Activated naive CD8-positive, alpha-beta T cell treated with anti-CD3 and anti-CD28 coated beads, Interleukin-2, amount 10 ng/mL, durations not matched to agents 7 days and 5 days (primary cell): ENCODE data around the gene UPB1. TPM values are rescaled to one million over a fixed set of nuclear protein-coding genes. Genes with fewer than 3 reads are reported as not detected.
"Not testable (repeated sequence)": the region's sequence is repeated elsewhere in the genome, so short reads cannot be mapped to it uniquely, and the experiment has no call there.

Experiments used
- ATAC-seq: fragments of 150-1000 bp; cut with Tn5 transposase; one replicate; pipeline ENCODE4 v1.10.0; 2021; ENCODE audit warnings: low read depth, moderate library complexity
- POLR2A ChIA-PET: fragments of 350-600 bp; sonication (Branson Sonifier 250); formaldehyde crosslinking; loops from one replicate; lab custom pipeline; 2021; ENCODE audit warnings: antibody characterized with exemption; lab: Charles Lee
- DNase-seq: peaks from one replicate; pipeline ENCODE4 v3.0.0; 2021
- H3K27ac Mint-ChIP-seq: one replicate; pipeline ENCODE4 v1.8.0; 2022; ENCODE audit warnings: mild to moderate bottlenecking, mixed read lengths
- H3K27me3 Mint-ChIP-seq: one replicate; pipeline ENCODE4 v1.8.0; 2022; ENCODE audit warnings: mild to moderate bottlenecking, moderate library complexity, mixed read lengths
- H3K36me3 Mint-ChIP-seq: one replicate; pipeline ENCODE4 v1.8.0; 2021; ENCODE audit warnings: mild to moderate bottlenecking, mixed read lengths
- H3K4me1 Mint-ChIP-seq: one replicate; pipeline ENCODE4 v1.8.0; 2021; ENCODE audit warnings: mixed read lengths
- H3K4me3 Mint-ChIP-seq: one replicate; pipeline ENCODE4 v1.8.0; 2022; ENCODE audit warnings: mild to moderate bottlenecking, moderate library complexity, mixed read lengths
- H3K9me3 Mint-ChIP-seq: one replicate; pipeline ENCODE4 v1.8.0; 2021; ENCODE audit warnings: mixed read lengths
- total RNA-seq, 2 experiments: library from RNA; stranded (reverse); gene quantifications; one replicate each; pipeline ENCODE4 v1.2.3, GENCODE V29; 2021

UPB1 gene
- total RNA-seq, 2 experiments from 2014 or later, result 0.30 to 0.34 TPM

DNA sequence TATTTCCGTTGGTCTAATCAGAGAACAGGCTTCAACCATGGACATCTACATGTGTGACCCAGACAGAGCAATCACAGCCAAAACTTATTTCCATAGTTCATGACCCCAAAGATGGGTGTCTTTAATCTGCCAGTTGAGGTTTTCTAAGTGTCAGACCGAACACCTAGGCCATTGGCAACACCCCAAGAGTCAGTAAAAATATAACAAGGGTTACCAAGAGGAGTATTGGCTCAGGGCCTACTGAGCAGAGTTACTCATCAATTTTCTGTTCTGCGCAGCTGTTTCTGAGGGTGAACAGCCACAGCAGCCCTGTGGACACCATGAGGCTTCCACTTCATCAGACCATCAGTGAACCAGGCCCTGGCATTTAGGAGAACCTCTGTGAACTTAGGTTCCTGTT, 41.0 kb downstream of the UPB1 start:
- peaks cover 6% of the 10 kb centered on the region for H3K27me3 Mint-ChIP-seq
- H3K27ac Mint-ChIP-seq, result no peak overlapping the region
- H3K4me3 Mint-ChIP-seq, result no peak overlapping the region
- POLR2A ChIA-PET, result no interaction called here
- DNase-seq (no peak), ATAC-seq (no peak)
- H3K4me1 Mint-ChIP-seq, result no peaks in the 10 kb centered on the region
- H3K9me3 Mint-ChIP-seq, result no peaks in the 10 kb centered on the region
- H3K36me3 Mint-ChIP-seq, result peaks cover 8% of the 10 kb centered on the region

DNA sequence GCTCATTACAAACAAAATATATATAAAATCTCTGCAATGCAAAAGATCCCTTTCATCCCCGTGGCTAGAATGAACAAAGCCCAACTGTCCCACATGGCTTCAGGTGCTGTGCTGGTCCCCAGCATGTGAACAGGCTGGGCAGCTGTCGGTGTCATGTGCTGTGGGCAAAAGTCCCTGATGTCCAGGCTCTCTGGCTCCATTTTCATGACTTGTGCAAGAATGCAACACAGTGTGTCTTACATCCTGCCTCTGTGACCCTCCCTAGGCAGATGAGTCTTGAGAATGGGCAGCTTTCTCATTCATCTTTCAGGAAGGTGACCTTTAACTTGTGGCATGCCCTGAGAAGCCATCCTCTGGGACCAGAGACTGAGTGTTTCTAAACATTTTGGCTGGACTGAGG, 45.3 kb downstream of the UPB1 start:
- H3K9me3 Mint-ChIP-seq, result no peaks in the 10 kb centered on the region
- peaks cover 11% of the 10 kb centered on the region for H3K36me3 Mint-ChIP-seq

DNA sequence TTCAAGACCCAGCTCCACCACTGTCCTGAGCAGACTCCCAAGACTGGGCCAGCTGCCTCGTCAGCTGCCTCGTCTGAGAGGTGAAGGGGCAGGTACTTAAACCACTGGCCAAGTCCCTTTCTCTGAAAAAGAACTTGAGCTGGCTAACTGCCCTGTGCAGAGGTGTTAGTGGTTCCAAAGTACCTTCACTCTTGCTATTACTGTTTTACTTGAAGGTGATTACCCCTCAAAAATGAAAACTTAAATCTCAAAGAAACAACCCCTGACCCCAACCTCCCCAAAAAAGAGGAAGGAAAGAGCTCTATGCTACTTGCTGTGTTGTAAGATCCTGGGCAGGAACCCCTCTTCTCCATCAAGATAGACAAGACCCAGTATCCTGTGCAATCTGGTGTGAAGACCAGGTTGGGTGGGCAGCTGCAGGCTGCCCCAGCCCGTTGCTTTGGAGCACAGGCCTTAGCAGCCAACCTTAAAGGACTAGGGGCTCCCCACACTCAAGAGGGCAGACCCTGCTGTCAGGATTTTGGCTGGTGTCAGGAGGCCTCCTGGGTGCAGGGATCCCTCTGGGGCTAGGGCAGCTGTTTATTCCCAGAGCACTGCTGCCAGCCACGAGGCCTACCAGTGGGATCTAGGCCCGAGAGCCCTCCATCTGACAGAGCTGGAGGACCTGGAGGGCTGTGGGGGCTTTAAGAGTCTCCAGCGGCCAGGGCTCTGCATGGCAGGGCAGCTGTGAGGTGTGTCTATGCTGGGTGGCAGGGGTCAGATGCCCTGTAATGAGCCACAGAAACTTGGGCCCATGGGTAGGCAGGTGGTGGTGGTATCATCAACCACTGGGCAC, 46.8 kb downstream of the UPB1 start:
- no peak for DNase-seq
- POLR2A ChIA-PET, result interaction anchor here (0.7 to 1.3 kb wide), 2 partner anchors 8 to 13 kb away, joined by 3 to 4 read pairs; partner anchors contain the start of gene GUCD1

More for the DNA sequence above, 45.3 kb downstream of the UPB1 start:
- no peak overlapping the region for H3K4me3 Mint-ChIP-seq
- POLR2A ChIA-PET, result interaction anchor here (0.8 kb wide), 1 partner anchor 13 kb away, joined by 3 read pairs; no protein-coding TSS in a partner anchor
- H3K27ac Mint-ChIP-seq, result no peak overlapping the region
- H3K27me3 Mint-ChIP-seq, result no peaks in the 10 kb centered on the region
- ATAC-seq, result no peak
- H3K4me1 Mint-ChIP-seq, result no peaks in the 10 kb centered on the region
- DNase-seq, result no peak

DNA sequence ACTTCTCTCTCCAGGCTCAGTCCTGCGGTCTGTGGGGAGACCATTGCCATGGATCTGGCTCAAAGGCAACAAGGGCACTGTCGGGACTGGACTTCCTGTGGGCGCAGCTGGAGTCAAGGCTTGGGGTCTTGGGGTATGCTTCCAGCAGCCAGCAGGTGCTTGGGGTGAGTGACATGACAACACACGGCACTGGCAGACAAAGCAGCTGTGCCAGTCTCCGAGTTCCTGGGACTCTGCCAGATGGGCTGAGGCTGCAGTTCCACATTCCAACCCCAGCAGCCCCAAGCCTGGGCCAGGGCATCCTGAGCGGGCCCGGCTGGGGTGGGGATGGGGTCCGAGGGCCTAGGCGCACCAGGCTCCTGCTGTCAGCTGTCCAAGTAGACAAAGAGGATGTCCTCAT, 47.5 kb downstream of the UPB1 start:
- Mint-ChIP-seq H3K4me1 (no peaks in the 10 kb centered on the region), H3K4me3 (no peak overlapping the region), H3K36me3 (peaks cover 19% of the 10 kb centered on the region), H3K27me3 (no peaks in the 10 kb centered on the region), H3K9me3 (no peaks in the 10 kb centered on the region), H3K27ac (no peak overlapping the region)
- no peak for DNase-seq
- POLR2A ChIA-PET, result no interaction called here
- no peak for ATAC-seq

More for the DNA sequence above, 46.8 kb downstream of the UPB1 start:
- H3K4me1 Mint-ChIP-seq, result no peaks in the 10 kb centered on the region
- no peak overlapping the region for H3K4me3 Mint-ChIP-seq
- H3K36me3 Mint-ChIP-seq, result peaks cover 16% of the 10 kb centered on the region
- no peaks in the 10 kb centered on the region for H3K27me3 Mint-ChIP-seq
- no peak overlapping the region for H3K27ac Mint-ChIP-seq
- ATAC-seq, result no peak
- H3K9me3 Mint-ChIP-seq, result no peaks in the 10 kb centered on the region

DNA sequence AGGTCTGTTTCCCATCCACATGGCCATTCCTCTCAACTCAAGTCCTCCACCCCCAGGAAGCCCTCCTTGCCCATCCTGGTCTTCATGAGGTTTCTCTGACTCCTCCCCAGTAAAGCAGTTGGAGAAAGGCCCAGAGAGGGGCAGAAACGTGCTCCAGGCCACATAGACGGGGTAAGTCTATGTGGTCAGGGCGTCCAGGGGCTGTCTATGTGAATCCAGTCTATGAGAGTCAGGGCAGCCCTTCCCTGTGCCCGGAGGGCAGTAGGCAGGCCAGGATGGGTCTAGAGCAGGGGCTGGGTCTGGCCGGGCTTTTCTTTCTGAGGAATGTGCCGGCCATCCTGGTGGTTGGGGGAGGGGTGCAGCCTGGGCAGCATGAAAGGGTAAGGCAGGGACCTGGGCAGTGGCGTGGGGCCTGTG, 48.1 kb downstream of the UPB1 start:
- ATAC-seq (no peak), DNase-seq (no peak)
- H3K27ac Mint-ChIP-seq, result no peak overlapping the region
- H3K4me1 Mint-ChIP-seq, result no peaks in the 10 kb centered on the region
- no peak overlapping the region for H3K4me3 Mint-ChIP-seq
- POLR2A ChIA-PET, result no interaction called here
- no peaks in the 10 kb centered on the region for H3K27me3 Mint-ChIP-seq
- peaks cover 19% of the 10 kb centered on the region for H3K36me3 Mint-ChIP-seq
- no peaks in the 10 kb centered on the region for H3K9me3 Mint-ChIP-seq

DNA sequence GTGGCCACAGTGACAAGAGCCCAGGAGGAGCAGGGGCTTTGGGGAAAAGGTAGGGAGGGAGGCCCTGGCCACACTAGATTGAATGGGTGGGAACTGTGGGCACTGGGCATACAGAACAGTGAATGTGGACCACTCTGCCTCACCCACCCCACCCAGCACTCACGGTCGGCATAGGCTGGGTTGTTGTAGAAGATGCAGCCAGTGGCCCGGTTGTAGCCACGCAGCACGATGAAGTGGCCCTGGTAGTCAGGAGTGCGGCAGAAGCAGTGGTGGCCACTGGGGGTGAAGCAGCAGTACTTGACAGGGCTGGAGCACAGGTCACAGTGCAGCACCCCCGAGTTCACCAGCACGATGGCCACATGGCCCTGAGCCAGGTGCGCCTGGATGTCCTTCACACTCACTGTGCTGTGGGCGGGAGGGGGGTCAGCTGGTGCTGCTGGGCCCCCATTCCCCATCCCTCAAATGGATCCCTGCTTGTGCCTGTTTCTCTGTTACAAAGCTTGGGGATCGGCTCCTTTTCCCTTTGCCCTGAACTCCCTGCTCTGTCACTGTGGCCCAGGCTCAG, 48.6 kb downstream of the UPB1 start:
- Mint-ChIP-seq H3K27ac (no peak overlapping the region), H3K27me3 (no peaks in the 10 kb centered on the region), H3K9me3 (no peaks in the 10 kb centered on the region), H3K36me3 (peaks cover 19% of the 10 kb centered on the region), H3K4me3 (no peak overlapping the region), H3K4me1 (no peaks in the 10 kb centered on the region)
- POLR2A ChIA-PET, result no interaction called here
- ATAC-seq (no peak), DNase-seq (no peak)

DNA sequence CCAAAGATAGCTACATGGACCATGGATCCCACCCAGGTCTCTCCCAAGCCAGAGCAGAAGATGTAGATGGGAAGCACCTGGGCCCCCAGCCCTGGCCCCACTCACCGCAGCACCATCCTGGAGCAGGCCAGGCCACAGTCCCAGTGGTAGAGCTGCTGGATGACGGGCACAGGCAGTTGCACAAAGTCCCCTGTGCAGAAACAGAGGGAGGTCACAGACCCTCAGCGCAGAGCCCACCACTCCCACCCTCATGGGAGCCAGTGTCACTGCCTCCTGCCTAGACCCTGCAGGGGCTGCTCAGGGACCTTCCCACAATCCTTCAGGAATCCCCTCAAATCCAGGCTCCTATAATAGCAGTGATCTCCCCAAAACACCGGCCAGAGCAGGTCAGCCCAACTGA, 53.7 kb downstream of the UPB1 start:
- H3K4me3 Mint-ChIP-seq, result no peak overlapping the region
- ATAC-seq (no peak), DNase-seq (no peak)
- POLR2A ChIA-PET, result interaction anchor here (0.6 kb wide), 1 partner anchor 12 kb away, joined by 5 read pairs; no protein-coding TSS in a partner anchor
- peaks cover 17% of the 10 kb centered on the region for H3K4me1 Mint-ChIP-seq
- H3K27ac Mint-ChIP-seq, result peak overlapping the region; percentile 46
- H3K36me3 Mint-ChIP-seq, result peaks cover 12% of the 10 kb centered on the region
- H3K9me3 Mint-ChIP-seq, result no peaks in the 10 kb centered on the region
- no peaks in the 10 kb centered on the region for H3K27me3 Mint-ChIP-seq

DNA sequence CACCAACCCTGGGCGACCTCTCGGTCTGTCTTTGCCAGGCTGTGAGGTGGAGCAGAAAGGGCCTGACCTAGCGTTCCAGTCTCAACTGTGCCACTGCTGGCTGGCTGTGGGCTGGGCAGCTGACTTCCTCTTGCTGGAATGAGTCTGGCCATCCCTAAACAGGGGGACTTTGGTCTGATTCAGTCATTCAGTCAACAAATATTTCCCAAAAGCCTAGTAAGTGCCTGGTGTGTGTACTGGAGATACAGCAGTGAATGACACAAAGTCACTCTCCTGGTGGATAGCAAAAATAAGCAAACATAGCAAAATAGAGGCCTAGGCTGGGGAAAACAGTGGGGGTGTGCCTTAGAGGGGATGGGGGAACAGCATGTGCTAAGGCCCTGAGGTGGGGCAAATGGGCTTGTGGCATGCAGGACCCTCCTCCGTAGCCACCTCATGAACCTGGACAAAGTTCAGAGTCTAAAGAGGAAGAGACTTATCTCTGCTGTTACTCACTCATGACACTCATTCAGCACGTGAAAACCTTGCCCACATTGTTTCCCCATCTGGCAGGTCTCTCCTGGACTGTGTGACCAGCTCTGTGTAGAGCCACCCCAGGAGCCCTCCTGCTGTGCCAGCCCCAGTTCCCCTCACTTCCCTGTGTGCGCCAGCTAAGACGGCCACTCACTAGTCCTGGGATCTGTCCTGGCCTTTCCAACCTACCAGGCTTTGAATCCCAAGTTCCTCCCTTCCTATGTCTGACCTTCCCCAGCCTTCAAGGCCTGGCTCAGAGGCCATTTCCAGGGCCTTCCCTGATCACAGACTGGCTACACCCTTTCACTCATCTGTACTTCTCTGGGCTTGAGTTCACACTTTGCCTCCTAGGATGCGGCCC, 55.1 kb downstream of the UPB1 start:
- Mint-ChIP-seq H3K27me3 (no peaks in the 10 kb centered on the region), H3K27ac (peak overlapping the region; percentile 65), H3K9me3 (no peaks in the 10 kb centered on the region), H3K4me3 (no peak overlapping the region), H3K4me1 (peaks cover 20% of the 10 kb centered on the region), H3K36me3 (peaks cover 12% of the 10 kb centered on the region)
- POLR2A ChIA-PET, result interaction anchor here (0.6 to 1.2 kb wide), 2 partner anchors 9 to 14 kb away, joined by 3 to 4 read pairs; no protein-coding TSS in a partner anchor
- DNase-seq, result no peak
- ATAC-seq, result no peak

DNA sequence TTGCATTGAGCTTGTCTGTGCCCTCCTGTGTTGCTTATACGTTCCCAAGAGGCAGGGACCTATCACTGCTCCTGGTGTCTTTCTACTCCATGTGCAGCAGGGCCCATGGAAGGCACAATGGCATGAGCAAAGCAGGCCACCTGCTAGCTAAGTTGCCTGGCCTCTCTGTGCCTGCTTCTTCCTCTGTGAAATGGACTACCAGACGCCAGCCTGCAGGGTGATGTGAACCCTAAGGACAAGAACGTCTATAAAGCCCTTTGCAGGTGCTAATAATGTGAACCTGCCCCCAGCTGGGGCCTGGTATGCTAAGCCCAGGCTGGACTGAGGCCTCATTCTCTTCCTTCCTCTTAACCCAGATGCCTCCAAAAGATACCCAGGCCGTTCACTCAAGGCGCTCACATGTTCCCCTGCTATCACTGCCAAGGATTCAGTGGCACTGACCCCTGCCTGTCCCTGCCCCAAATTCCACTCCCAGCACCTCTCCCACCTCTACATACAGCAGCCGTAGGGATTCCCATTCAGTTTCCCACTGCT, 55.8 kb downstream of the UPB1 start:
- peak overlapping the region; percentile 65 for H3K27ac Mint-ChIP-seq
- peaks cover 20% of the 10 kb centered on the region for H3K4me1 Mint-ChIP-seq
- ATAC-seq, result no peak
- DNase-seq, result no peak
- no peaks in the 10 kb centered on the region for H3K9me3 Mint-ChIP-seq
- no peak overlapping the region for H3K4me3 Mint-ChIP-seq
- no peaks in the 10 kb centered on the region for H3K27me3 Mint-ChIP-seq
- POLR2A ChIA-PET, result interaction anchor here (1.2 kb wide), 1 partner anchor 13 kb away, joined by 3 read pairs; no protein-coding TSS in a partner anchor
- H3K36me3 Mint-ChIP-seq, result peaks cover 14% of the 10 kb centered on the region

DNA sequence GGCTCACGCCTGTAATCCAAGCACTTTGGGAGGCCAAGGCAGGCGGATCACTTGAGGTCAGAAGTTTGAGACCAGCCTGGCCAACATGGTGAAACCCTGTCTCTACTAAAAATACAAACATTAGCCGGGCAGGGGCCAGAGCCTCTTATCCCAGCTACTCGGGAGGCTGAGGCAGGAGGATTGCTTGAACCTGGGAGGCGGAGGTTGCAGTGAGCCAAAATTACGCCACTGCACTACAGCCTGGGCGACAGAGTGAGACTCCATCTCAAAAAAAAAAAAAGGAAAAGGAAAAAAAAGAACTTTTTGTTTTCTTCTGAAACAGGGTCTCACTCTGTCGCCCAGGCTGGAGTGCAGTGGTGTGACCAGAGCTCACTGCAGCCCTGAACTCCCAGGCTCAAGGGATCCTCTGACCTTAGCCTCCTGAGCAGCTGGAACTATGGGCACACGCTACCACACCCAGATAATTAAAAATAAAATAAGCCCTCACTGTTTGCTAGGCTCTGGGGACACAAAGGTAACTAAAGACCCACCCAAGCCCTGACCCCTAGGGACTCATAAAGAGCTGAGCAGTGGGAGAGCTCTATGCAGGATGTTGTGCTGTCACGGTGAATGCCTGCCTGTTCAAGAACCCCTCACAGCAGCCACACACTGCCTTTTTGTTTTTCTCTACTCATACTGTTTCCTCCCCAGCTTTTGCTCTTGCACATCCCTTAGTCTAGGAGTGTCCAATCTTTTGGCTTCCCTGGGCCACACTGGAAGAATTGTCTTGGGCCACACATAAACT, 57.6 kb downstream of the UPB1 start:
- H3K9me3 Mint-ChIP-seq, POLR2A ChIA-PET, H3K27me3 Mint-ChIP-seq, ATAC-seq, DNase-seq, H3K36me3 Mint-ChIP-seq: not testable (repeated sequence)
- Mint-ChIP-seq H3K27ac (peak overlapping the region; percentile 98), H3K4me3 (peak overlapping the region; percentile 100), H3K4me1 (peaks cover 27% of the 10 kb centered on the region)

DNA sequence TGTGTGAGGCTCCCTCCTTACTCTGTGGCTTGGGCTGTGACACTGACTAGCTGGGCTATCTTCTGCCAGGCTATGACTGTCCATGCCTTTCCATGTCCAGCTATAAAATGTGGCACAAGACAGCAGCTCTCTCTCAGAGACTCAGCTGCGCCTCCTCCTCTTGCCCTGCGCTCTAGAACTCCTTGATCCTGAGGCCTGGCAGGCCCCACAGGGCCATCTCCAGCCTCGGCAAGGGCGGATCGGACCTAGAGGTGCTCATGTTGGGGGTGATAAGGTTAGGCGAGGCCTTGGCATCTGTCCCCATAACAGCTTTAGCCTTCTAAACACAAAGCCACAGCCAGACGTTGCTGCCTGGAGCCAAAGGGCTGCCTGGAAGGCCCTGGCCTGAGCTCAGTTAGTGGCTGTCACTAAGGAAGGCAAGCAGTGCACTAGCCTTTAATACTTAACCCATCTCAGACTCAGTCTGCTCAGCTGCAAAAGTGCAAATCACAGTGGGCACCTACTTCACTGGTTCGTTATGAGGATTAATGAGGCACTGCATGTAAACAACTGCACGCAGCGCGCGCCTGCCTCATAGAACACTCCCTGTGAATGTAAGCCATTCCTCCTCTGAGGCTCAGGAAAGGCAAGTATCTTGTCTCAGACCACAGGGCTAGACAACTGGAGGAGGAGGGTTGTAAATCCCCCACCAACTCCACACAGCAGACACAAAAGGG, 58.6 kb downstream of the UPB1 start:
- Mint-ChIP-seq H3K9me3 (no peaks in the 10 kb centered on the region), H3K27ac (peak overlapping the region; percentile 98), H3K4me3 (peak overlapping the region; percentile 100), H3K36me3 (peaks cover 11% of the 10 kb centered on the region), H3K27me3 (no peaks in the 10 kb centered on the region), H3K4me1 (peaks cover 36% of the 10 kb centered on the region)
- ATAC-seq (no peak), DNase-seq (no peak)
- POLR2A ChIA-PET, result interaction anchor here (1.0 kb wide), 1 partner anchor 14 kb away, joined by 3 read pairs; no protein-coding TSS in a partner anchor
